SU-DHL-6 (cell line): Measurements from ENCODE around the gene IVD.

ENCODE experiments used
- H2AFZ ChIP-seq: fragments of 200-600 bp; sonication (generic); 2 replicates; pipeline ENCODE4 v1.6.1; 2014; ENCODE audit warnings: low read depth, mild to moderate bottlenecking, moderate library complexity, mixed read lengths, antibody characterized with exemption, low read length; ENCODE audit not compliant: severe bottlenecking
- H3F3A ChIP-seq: fragments of 200-600 bp; shearing (Covaris generic); 2 replicates; pipeline ENCODE4 v1.6.0; 2016; ENCODE audit warnings: antibody characterized with exemption, mild to moderate bottlenecking; ENCODE audit not compliant: insufficient read depth
- H3K27ac ChIP-seq: fragments of 200-600 bp; sonication (generic); 2 replicates; pipeline ENCODE4 v1.5.1; 2016; ENCODE audit warnings: low read depth, mild to moderate bottlenecking, low read length, moderate library complexity, mixed read lengths
- H3K27me3 ChIP-seq: fragments of 200-600 bp; sonication (generic), shearing (Covaris generic); 2 replicates; pipeline ENCODE4 v1.6.0; 2014; ENCODE audit warnings: mild to moderate bottlenecking, low read length
- H3K36me3 ChIP-seq: fragments of 200-600 bp; sonication (generic); 2 replicates; pipeline ENCODE4 v1.6.1; 2014; ENCODE audit warnings: mild to moderate bottlenecking, low read length, mixed read lengths
- H3K4me2 ChIP-seq: fragments of 300-600, 200-600 bp; shearing (Covaris generic), sonication (generic); 2 replicates; pipeline ENCODE4 v1.6.0; 2014; ENCODE audit warnings: low read length, low read depth, mild to moderate bottlenecking; ENCODE audit not compliant: poor library complexity, severe bottlenecking
- H3K4me3 ChIP-seq: fragments of 200-600 bp; sonication (generic); 2 replicates; pipeline ENCODE4 v1.5.1; 2014; ENCODE audit warnings: antibody characterized with exemption, low read length, mild to moderate bottlenecking, mixed read lengths; ENCODE audit not compliant: insufficient read depth, poor library complexity, severe bottlenecking
- H3K79me2 ChIP-seq: fragments of 200-600 bp; sonication (generic); 2 replicates; pipeline ENCODE4 v1.6.1; 2014; ENCODE audit warnings: mild to moderate bottlenecking, low read length, moderate library complexity; ENCODE audit not compliant: insufficient read depth
- H3K9ac ChIP-seq: fragments of 200-600 bp; sonication (generic); 2 replicates; pipeline ENCODE4 v1.7.0; 2014; ENCODE audit warnings: mild to moderate bottlenecking, low read length
- H3K9me2 ChIP-seq: fragments of 200-600 bp; sonication (generic); replicated peaks from 2 replicates; pipeline ENCODE4 v1.6.1; 2014; ENCODE audit warnings: low read length; ENCODE audit not compliant: insufficient read depth
- H3K9me3 ChIP-seq: fragments of 200-600 bp; sonication (generic); 2 replicates; pipeline ENCODE4 v1.6.1; 2014; ENCODE audit warnings: low read length, mixed read lengths; ENCODE audit not compliant: insufficient read depth
- H4K20me1 ChIP-seq: fragments of 200-600 bp; sonication (generic); 2 replicates; pipeline ENCODE4 v1.6.1; 2014; ENCODE audit warnings: low read depth, mild to moderate bottlenecking, antibody characterized with exemption, low read length, moderate library complexity, mixed read lengths
- CTCF ChIP-seq: fragments of 200-600 bp; sonication (generic); IDR thresholded peaks from one replicate; pipeline ENCODE4 v1.5.1; 2017; ENCODE audit warnings: antibody characterized with exemption, mild to moderate bottlenecking, low read length, moderate library complexity; ENCODE audit not compliant: insufficient read depth, poor library complexity, severe bottlenecking
- EZH2phosphoT487 ChIP-seq: fragments of 200-600 bp; sonication (generic), shearing (Covaris generic); conservative IDR thresholded peaks from 2 replicates; pipeline ENCODE4 v1.6.1; 2018; ENCODE audit warnings: mild to moderate bottlenecking, antibody characterized with exemption, low read length, moderate library complexity, mixed read lengths

Gene IVD

DNA sequence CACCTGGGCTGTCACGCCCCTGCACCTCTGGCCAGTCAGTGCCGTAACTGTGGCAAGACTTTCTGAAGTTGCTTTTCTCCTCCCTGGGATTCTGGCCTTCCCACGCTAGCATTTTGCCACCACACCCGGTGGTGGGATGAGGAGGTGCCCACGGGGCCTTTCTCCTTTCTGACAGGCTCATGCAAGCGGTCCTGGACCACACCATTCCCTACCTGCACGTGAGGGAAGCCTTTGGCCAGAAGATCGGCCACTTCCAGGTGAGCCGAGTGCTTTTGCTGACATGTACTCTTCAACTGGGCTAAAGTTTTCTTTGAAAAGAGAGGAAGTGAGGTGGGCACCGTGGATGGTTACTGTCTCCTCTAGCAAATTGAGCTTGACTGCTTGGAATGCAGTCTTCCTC, 9.6 kb downstream of the IVD start:
- Histone ChIP-seq H3K36me3 (no peaks in the 10 kb centered on the region), H3K27me3 (no peaks in the 10 kb centered on the region), H3K9me2 (no peaks in the 10 kb centered on the region), H3K27ac (no peak overlapping the region), H3K9me3 (no peaks in the 10 kb centered on the region), H3F3A (no peaks in the 10 kb centered on the region), H3K4me3 (no peak overlapping the region), H3K79me2 (no peaks in the 10 kb centered on the region), H4K20me1 (no peaks in the 10 kb centered on the region), H3K9ac (no peak overlapping the region), H3K4me2 (no peak overlapping the region), H2AFZ (no peak overlapping the region)
- TF ChIP-seq CTCF (no peak), EZH2phosphoT487 (no peak)

DNA sequence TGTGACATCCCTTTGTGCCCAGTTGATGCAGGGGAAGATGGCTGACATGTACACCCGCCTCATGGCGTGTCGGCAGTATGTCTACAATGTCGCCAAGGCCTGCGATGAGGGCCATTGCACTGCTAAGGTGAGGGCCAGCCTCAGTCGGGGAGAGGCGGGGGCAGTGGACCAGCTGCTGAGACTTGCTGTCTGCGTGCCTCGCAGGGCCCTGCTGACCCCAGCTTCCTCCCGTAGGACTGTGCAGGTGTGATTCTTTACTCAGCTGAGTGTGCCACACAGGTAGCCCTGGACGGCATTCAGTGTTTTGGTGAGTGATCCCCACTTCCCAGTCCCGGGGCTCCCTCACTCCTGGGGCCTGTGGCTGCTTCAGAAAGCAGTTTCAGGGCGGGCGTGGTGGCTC, 10.5 kb downstream of the IVD start:
- no peak overlapping the region for H2AFZ ChIP-seq
- no peak overlapping the region for H3K4me3 ChIP-seq
- H3K79me2 ChIP-seq, result no peaks in the 10 kb centered on the region
- H3K9me3 ChIP-seq, result no peaks in the 10 kb centered on the region
- H3K9ac ChIP-seq, result no peak overlapping the region
- TF ChIP-seq EZH2phosphoT487 (no peak), CTCF (no peak)
- H3F3A ChIP-seq, result peaks cover 3% of the 10 kb centered on the region; the same call in 1 of the 2 replicates
- H3K4me2 ChIP-seq, result no peak overlapping the region
- no peaks in the 10 kb centered on the region for H3K27me3 ChIP-seq
- H3K36me3 ChIP-seq, result no peaks in the 10 kb centered on the region
- H3K9me2 ChIP-seq, result no peaks in the 10 kb centered on the region
- H4K20me1 ChIP-seq, result no peaks in the 10 kb centered on the region
- no peak overlapping the region for H3K27ac ChIP-seq

GRCh38 chr15:40418126-40418525, 12.5 kb downstream of the IVD start:
- Histone ChIP-seq H3K27ac (no peak overlapping the region), H3K9me3 (no peaks in the 10 kb centered on the region), H4K20me1 (no peaks in the 10 kb centered on the region), H3K9ac (no peak overlapping the region), H3K4me3 (no peak overlapping the region), H3F3A (peaks cover 6% of the 10 kb centered on the region; the same call in 1 of the 2 replicates), H3K79me2 (no peaks in the 10 kb centered on the region), H3K4me2 (no peak overlapping the region), H3K36me3 (no peaks in the 10 kb centered on the region), H3K27me3 (no peaks in the 10 kb centered on the region), H3K9me2 (no peaks in the 10 kb centered on the region), H2AFZ (no peak overlapping the region)
- TF ChIP-seq EZH2phosphoT487, result no peak
- no peak for TF ChIP-seq CTCF
